AG04449 (cell line): ENCODE measurements around the gene D2HGDH.

ENCODE experiments used
- CTCF ChIA-PET: fragments of 350-600 bp; formaldehyde crosslinking; extraction: SDS; loops from one replicate; lab custom pipeline; 2021; ENCODE audit warnings: antibody characterized with exemption; lab: Yijun Ruan, JAX
- POLR2A ChIA-PET: fragments of 400-600, 350-600 bp; formaldehyde crosslinking; extraction: SDS; loops from one replicate; lab custom pipeline; 2020; ENCODE audit warnings: antibody characterized with exemption, inconsistent platforms; lab: Yijun Ruan, JAX
- DNase-seq: peaks from one replicate; pipeline ENCODE4 v3.0.0-alpha.2; 2010; ENCODE audit warnings: low read depth, low spot score
- H3K4me3 ChIP-seq: 2 replicates; pipeline ENCODE4 v1.5.1; 2011; ENCODE audit warnings: low read depth, mild to moderate bottlenecking, control low read depth, low read length
- TF ChIP-seq, protein P1 (sequence below): IDR thresholded peaks from one replicate; pipeline ENCODE4 v1.5.1; 2011; ENCODE audit warnings: mild to moderate bottlenecking, moderate library complexity, low read length, control low read depth, inconsistent platforms; ENCODE audit not compliant: insufficient read depth; ENCODE audit errors: missing control alignments

Gene D2HGDH

DNA sequence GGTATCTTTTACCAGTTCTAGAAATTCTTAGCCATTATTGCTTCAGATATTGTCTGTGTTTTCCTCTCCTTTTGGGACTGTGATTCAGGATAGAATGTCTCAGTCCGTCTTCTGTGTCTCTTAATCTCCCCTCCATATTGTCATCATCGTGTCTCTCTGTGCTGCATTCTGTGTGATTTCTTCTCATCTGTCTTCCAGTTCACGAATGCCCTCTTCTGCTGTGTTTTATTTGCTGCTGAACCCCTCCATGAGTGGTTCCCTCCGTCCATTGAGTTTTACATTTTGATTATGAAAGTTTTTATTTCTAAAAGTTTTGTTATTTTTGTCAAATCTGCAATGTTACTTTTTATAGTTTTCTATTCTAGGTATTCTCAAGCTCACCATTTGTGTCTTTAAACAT lies 11.7 kb downstream of the D2HGDH start:
- no peak for DNase-seq
- POLR2A ChIA-PET: no interaction called here

GRCh38 chr2:241748468-241749256 lies 14.2 kb downstream of the D2HGDH start:
- POLR2A ChIA-PET: no interaction called here
- DNase-seq: no peak
- TF ChIP-seq, protein P1, sequence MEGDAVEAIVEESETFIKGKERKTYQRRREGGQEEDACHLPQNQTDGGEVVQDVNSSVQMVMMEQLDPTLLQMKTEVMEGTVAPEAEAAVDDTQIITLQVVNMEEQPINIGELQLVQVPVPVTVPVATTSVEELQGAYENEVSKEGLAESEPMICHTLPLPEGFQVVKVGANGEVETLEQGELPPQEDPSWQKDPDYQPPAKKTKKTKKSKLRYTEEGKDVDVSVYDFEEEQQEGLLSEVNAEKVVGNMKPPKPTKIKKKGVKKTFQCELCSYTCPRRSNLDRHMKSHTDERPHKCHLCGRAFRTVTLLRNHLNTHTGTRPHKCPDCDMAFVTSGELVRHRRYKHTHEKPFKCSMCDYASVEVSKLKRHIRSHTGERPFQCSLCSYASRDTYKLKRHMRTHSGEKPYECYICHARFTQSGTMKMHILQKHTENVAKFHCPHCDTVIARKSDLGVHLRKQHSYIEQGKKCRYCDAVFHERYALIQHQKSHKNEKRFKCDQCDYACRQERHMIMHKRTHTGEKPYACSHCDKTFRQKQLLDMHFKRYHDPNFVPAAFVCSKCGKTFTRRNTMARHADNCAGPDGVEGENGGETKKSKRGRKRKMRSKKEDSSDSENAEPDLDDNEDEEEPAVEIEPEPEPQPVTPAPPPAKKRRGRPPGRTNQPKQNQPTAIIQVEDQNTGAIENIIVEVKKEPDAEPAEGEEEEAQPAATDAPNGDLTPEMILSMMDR: no peak
- CTCF ChIA-PET: no interaction called here
- H3K4me3 ChIP-seq: no peak overlapping the region

More for the DNA sequence above, 11.7 kb downstream of the D2HGDH start:
- CTCF ChIA-PET: no interaction called here
- H3K4me3 ChIP-seq: no peak overlapping the region
- TF ChIP-seq, protein P1: no peak

DNA sequence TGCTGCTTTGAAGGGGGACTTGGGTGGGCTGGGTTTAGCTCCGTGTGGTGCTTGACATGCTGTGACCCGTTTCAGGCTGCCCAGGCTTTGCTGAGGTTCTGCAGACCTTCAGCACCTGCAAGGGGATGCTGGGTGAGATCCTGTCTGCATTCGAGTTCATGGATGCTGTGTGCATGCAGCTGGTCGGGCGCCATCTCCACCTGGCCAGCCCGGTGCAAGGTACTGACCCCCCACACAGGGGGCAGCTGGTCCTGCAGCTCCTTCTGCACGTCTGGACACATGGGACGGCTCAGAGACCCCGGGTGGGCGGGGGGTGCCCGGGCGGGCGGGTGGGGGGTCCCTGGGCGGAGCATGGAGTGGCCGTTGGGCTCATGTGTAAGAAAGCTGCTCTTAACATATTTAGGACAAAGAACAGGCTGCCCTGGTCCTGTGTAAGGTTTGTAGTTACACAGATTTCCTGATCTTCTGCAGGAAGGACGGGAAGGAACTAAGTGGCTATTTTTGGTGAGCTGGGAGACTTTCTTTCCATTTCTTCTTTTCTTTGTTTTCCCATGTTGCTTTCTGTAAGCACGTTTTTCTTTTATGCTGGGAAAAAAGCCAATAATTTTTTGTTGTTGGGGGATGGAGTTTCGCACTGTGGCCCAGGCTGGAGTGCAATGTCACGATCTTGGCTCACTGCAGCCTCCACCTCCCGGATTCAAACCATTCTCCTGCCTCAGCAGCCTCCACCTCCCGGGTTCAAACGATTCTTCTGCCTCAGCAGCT lies 15.8 kb downstream of the D2HGDH start:
- CTCF ChIA-PET: interaction anchor here (1.1 kb wide), 1 partner anchor 10 kb away, joined by 3 read pairs; no protein-coding TSS in a partner anchor
- no peak overlapping the region for H3K4me3 ChIP-seq
- POLR2A ChIA-PET: no interaction called here
- no peak for DNase-seq
- TF ChIP-seq, protein P1: no peak

- TF ChIP-seq, protein P1: no peak
- POLR2A ChIA-PET: no interaction called here
These were observed 16.7 kb downstream of the D2HGDH start for GRCh38 chr2:241751152-241751551.

GRCh38 chr2:241751776-241752175 lies 17.3 kb downstream of the D2HGDH start:
- DNase-seq: no peak
- CTCF ChIA-PET: interaction anchor here (0.6 kb wide), 1 partner anchor 18 kb away, joined by 3 read pairs; no protein-coding TSS in a partner anchor
- TF ChIP-seq, protein P1: no peak
- H3K4me3 ChIP-seq: no peak overlapping the region
- POLR2A ChIA-PET: no interaction called here

More at GRCh38 chr2:241751152-241751551, 16.7 kb downstream of the D2HGDH start:
- DNase-seq: no peak
- CTCF ChIA-PET: interaction anchor here (0.6 to 1.1 kb wide), 2 partner anchors 11 to 18 kb away, joined by 3 read pairs; no protein-coding TSS in a partner anchor
- H3K4me3 ChIP-seq: no peak overlapping the region

GRCh38 chr2:241752253-241752652 lies 17.8 kb downstream of the D2HGDH start:
- DNase-seq: no peak
- H3K4me3 ChIP-seq: no peak overlapping the region
- TF ChIP-seq, protein P1: no peak
- ChIA-PET POLR2A (no interaction called here), CTCF (no interaction called here)
